ENCODE measurements around the gene CCR3.

CCR3 gene

DNA sequence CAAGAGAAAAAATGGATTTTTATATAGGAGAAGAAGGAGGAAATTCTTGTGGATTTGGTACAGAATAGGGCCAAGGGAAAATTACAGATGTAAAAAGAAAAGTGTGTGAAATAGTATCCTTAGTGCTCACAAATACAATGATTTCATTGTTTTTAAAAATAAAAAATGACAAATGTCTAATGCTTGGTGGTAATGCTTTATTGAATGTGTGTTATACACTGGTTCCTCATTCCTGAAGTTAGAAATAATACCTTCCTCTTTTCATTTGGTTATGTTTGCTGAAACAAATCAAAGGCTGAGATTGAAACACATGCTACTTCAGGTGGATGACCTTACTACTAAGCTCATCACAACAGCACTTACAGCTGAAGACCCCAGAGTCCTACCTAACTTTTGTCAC lies 73.9 kb downstream of the CCR3 start:
- Histone ChIP-seq H3K4me3 (ENCODE audit: severe bottlenecking) (no peak overlapping the region), H3K27ac (ENCODE audit: poor library complexity, severe bottlenecking) (no peak overlapping the region), H3K27me3 (ENCODE audit: insufficient read depth, poor library complexity, severe bottlenecking) (no peaks in the 10 kb centered on the region), H3K36me3 (ENCODE audit: low read depth) (no peaks in the 10 kb centered on the region), H3K9me3 (ENCODE audit: severe bottlenecking) (no peaks in the 10 kb centered on the region), H3K4me1 (ENCODE audit: insufficient read depth, poor library complexity, severe bottlenecking) (no peaks in the 10 kb centered on the region)
- DNase-seq (ENCODE audit: low spot score) (no peak), ATAC-seq (ENCODE audit: low read depth) (no peak)
- TF ChIP-seq, protein P1, sequence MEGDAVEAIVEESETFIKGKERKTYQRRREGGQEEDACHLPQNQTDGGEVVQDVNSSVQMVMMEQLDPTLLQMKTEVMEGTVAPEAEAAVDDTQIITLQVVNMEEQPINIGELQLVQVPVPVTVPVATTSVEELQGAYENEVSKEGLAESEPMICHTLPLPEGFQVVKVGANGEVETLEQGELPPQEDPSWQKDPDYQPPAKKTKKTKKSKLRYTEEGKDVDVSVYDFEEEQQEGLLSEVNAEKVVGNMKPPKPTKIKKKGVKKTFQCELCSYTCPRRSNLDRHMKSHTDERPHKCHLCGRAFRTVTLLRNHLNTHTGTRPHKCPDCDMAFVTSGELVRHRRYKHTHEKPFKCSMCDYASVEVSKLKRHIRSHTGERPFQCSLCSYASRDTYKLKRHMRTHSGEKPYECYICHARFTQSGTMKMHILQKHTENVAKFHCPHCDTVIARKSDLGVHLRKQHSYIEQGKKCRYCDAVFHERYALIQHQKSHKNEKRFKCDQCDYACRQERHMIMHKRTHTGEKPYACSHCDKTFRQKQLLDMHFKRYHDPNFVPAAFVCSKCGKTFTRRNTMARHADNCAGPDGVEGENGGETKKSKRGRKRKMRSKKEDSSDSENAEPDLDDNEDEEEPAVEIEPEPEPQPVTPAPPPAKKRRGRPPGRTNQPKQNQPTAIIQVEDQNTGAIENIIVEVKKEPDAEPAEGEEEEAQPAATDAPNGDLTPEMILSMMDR (IDR thresholded peaks at IDR 0.05; ENCODE audit: poor library complexity, severe bottlenecking), result no peak
